Caco-2 (cell line): ENCODE measurements around the gene KCTD1. TPM values are rescaled to one million over a fixed set of nuclear protein-coding genes. Genes with fewer than 3 reads are reported as not detected.
A peak's percentile ranks its signal among the peaks of the same experiment; 100 is the strongest.

Source experiments
- BruUV-seq: library from RNA; stranded (reverse); fragments of 400-500 nt; replicated peaks from 2 replicates; lab custom pipeline; 2021; lab: Mats Ljungman, UMichigan
- CTCF ChIA-PET: fragments of 300-600 bp; sonication (Branson Sonifier 250); formaldehyde crosslinking; loops from one replicate; lab custom pipeline; 2022; ENCODE audit warnings: antibody characterized with exemption; lab: Charles Lee
- POLR2A ChIA-PET: fragments of 300-600 bp; sonication (Branson Sonifier 250); formaldehyde crosslinking; loops from one replicate; lab custom pipeline; 2022; ENCODE audit warnings: antibody characterized with exemption; lab: Charles Lee
- DNase-seq, 2 experiments: peaks; one replicate each; pipeline versions ENCODE4 v3.0.0 to v3.0.0-alpha.2; 2020 to 2022
- H3K27me3 ChIP-seq: replicated peaks from 2 replicates; pipeline ENCODE4 v1.6.0; 2011; ENCODE audit warnings: low read length; ENCODE audit not compliant: control insufficient read depth, insufficient read depth
- H3K36me3 ChIP-seq: 2 replicates; pipeline ENCODE4 v1.5.1; 2011; ENCODE audit warnings: low read length; ENCODE audit not compliant: control insufficient read depth, insufficient read depth
- H3K4me1 ChIP-seq: fragments of 250-450 bp; sonication (Bioruptor Pico); 2 replicates; pipeline ENCODE4 v1.5.1; 2020; ENCODE audit warnings: mild to moderate bottlenecking
- H3K4me3 ChIP-seq: 2 replicates; pipeline ENCODE4 v1.5.1; 2011; ENCODE audit warnings: low read depth, mild to moderate bottlenecking, control low read depth, low read length
- H3K9me3 ChIP-seq: fragments of 250-450 bp; sonication (Bioruptor Pico); 2 replicates; pipeline ENCODE4 v1.5.1; 2020; ENCODE audit warnings: mild to moderate bottlenecking, moderate library complexity
- H3K27ac Mint-ChIP-seq: one replicate; pipeline ENCODE4 v1.8.0; 2022; ENCODE audit warnings: mixed read lengths; ENCODE audit not compliant: unreplicated experiment
- H3K27me3 Mint-ChIP-seq: one replicate; pipeline ENCODE4 v1.8.0; 2022; ENCODE audit warnings: mixed read lengths; ENCODE audit not compliant: insufficient read depth, unreplicated experiment
- H3K36me3 Mint-ChIP-seq: one replicate; pipeline ENCODE4 v1.8.0; 2022; ENCODE audit warnings: mild to moderate bottlenecking, mixed read lengths; ENCODE audit not compliant: insufficient read depth, unreplicated experiment
- H3K4me1 Mint-ChIP-seq: one replicate; pipeline ENCODE4 v1.8.0; 2022; ENCODE audit warnings: low read depth, mixed read lengths; ENCODE audit not compliant: unreplicated experiment
- H3K4me3 Mint-ChIP-seq: one replicate; pipeline ENCODE4 v1.8.0; 2022; ENCODE audit warnings: mild to moderate bottlenecking, moderate library complexity, mixed read lengths; ENCODE audit not compliant: unreplicated experiment
- H3K9me3 Mint-ChIP-seq: one replicate; pipeline ENCODE4 v1.8.0; 2022; ENCODE audit warnings: mixed read lengths; ENCODE audit not compliant: unreplicated experiment
- CTCF ChIP-seq, 2 experiments: fragments of 200-600 bp in 1 of 2; IDR thresholded peaks; 1 replicate in 1 of 2; 2 replicates in 1 of 2; pipeline versions ENCODE4 v1.5.1 to v1.8.0; 2011 to 2022; ENCODE audit warnings: antibody characterized with exemption in 1 of 2, control low read depth in 1 of 2, inconsistent platforms in 1 of 2, low read depth in 1 of 2, low read length in 1 of 2, mild to moderate bottlenecking in 1 of 2, moderate library complexity in 1 of 2; ENCODE audit not compliant: insufficient read depth in 1 of 2, severe bottlenecking in 1 of 2, unreplicated experiment in 1 of 2
- intact Hi-C: fragments of 100-400 bp; cut with micrococcal nuclease; formaldehyde crosslinking; loops from one replicate; pipeline ENCODE4 v1.10.0; 2022; ENCODE audit not compliant: unreplicated experiment
- total RNA-seq: library from RNA; stranded (reverse); gene quantifications from 2 replicates; pipeline ENCODE4 v1.2.3, GENCODE V29; 2022

Gene KCTD1
- total RNA-seq, 1 experiment from 2014 or later, result 5.7 TPM

GRCh38 chr18:26550998-26551694, 2.8 kb upstream of the KCTD1 start:
- TF ChIP-seq CTCF (IDR thresholded peaks at IDR 0.05; ENCODE audit: insufficient read depth in 1 of 2, low read depth in 1 of 2, low read length in 1 of 2, severe bottlenecking in 1 of 2, unreplicated experiment in 1 of 2), result no peak
- no peaks in the 10 kb centered on the region for H3K36me3 Mint-ChIP-seq
- Histone ChIP-seq H3K36me3 (no peaks in the 10 kb centered on the region), H3K9me3 (no peaks in the 10 kb centered on the region), H3K4me3 (peak overlapping the region; percentile 45), H3K27me3 (no peaks in the 10 kb centered on the region; the same call in 1 of the 2 replicates), H3K4me1 (no peaks in the 10 kb centered on the region)
- BruUV-seq, result no TSS peak
- H3K4me1 Mint-ChIP-seq, result no peaks in the 10 kb centered on the region
- no peak for DNase-seq
- CTCF ChIA-PET, result no interaction called here
- H3K27ac Mint-ChIP-seq, result no peak overlapping the region
- POLR2A ChIA-PET, result no interaction called here
- peak overlapping the region; percentile 75 for H3K4me3 Mint-ChIP-seq
- intact Hi-C loops, result no loop called here
- H3K9me3 Mint-ChIP-seq, result no peaks in the 10 kb centered on the region
- H3K27me3 Mint-ChIP-seq, result peaks cover 13% of the 10 kb centered on the region

- Mint-ChIP-seq H3K36me3 (no peaks in the 10 kb centered on the region), H3K27me3 (peaks cover 13% of the 10 kb centered on the region), H3K27ac (no peak overlapping the region), H3K9me3 (no peaks in the 10 kb centered on the region), H3K4me3 (peak overlapping the region; percentile 75), H3K4me1 (no peaks in the 10 kb centered on the region)
- Histone ChIP-seq H3K27me3 (no peaks in the 10 kb centered on the region; the same call in 1 of the 2 replicates), H3K4me3 (peak overlapping the region; percentile 45), H3K36me3 (no peaks in the 10 kb centered on the region), H3K4me1 (no peaks in the 10 kb centered on the region), H3K9me3 (no peaks in the 10 kb centered on the region)
- no peak for TF ChIP-seq CTCF (IDR thresholded peaks at IDR 0.05; ENCODE audit: insufficient read depth in 1 of 2, low read depth in 1 of 2, low read length in 1 of 2, severe bottlenecking in 1 of 2, unreplicated experiment in 1 of 2)
- intact Hi-C loops, result loop anchor here (10.0 kb wide), 1 partner anchor 105 kb away; no protein-coding TSS in a partner anchor
- no TSS peak for BruUV-seq
- peak; percentile 35 to 42 for DNase-seq
- CTCF ChIA-PET, result interaction anchor here (1.2 kb wide), 1 partner anchor 166 kb away, joined by 5 read pairs; no protein-coding TSS in a partner anchor
- POLR2A ChIA-PET, result interaction anchor here (0.6 kb wide), 1 partner anchor 28 kb away, joined by 3 read pairs; no protein-coding TSS in a partner anchor
These were observed 1.1 kb upstream of the KCTD1 start for GRCh38 chr18:26549263-26550094.
